OCI-LY1 (cell line): ENCODE data around the gene VPS4A.

Source experiments
- CTCF ChIP-seq: fragments of 200-600 bp; sonication (generic), shearing (Covaris generic); IDR thresholded peaks from 2 replicates; pipeline ENCODE4 v1.5.1; 2017; ENCODE audit warnings: mild to moderate bottlenecking, antibody characterized with exemption, low read length, moderate library complexity, mixed read lengths
- EZH2 ChIP-seq: fragments of 200-600 bp; sonication (generic), shearing (Covaris generic); IDR thresholded peaks from 2 replicates; pipeline ENCODE4 v1.8.0; 2017; ENCODE audit warnings: borderline replicate concordance, mixed run types, mild to moderate bottlenecking, antibody characterized with exemption, low read length, moderate library complexity, mixed read lengths

- TF ChIP-seq CTCF (no peak), EZH2 (no peak)
These were observed 3.4 kb downstream of the VPS4A start for GRCh38 chr16:69314534-69314933.
